Dermis microvascular lymphatic vessel endothelial cell (primary cell): ENCODE measurements around the gene NR3C2. TPM values are rescaled to one million over a fixed set of nuclear protein-coding genes. Genes with fewer than 3 reads are reported as not detected.

ENCODE experiments used
- DNase-seq, 2 donors: peaks; one replicate each; pipeline versions ENCODE4 v3.0.0 to v3.0.0-alpha.2; 2010; ENCODE audit warnings: low read depth in 2 of 2
- total RNA-seq: library from RNA; depleted of rRNA; stranded (reverse); fragments of >200 nt; gene quantifications from 2 replicates; pipeline ENCODE4 v1.2.1, GENCODE V29; 2014

The NR3C2 gene
- 6.0 and 8.5 TPM in 2 replicates for total RNA-seq

- peak; percentile 98 to 100 for DNase-seq
These were observed at the start of gene NR3C2 for GRCh38 chr4:148441986-148442831. TSS of gene NR3C2 (minus strand) at chr4:148442414.

GRCh38 chr4:148487181-148487580 lies 45.0 kb upstream of the NR3C2 start:
- peak in 1 of 2 donors; percentile 7 for DNase-seq

DNA sequence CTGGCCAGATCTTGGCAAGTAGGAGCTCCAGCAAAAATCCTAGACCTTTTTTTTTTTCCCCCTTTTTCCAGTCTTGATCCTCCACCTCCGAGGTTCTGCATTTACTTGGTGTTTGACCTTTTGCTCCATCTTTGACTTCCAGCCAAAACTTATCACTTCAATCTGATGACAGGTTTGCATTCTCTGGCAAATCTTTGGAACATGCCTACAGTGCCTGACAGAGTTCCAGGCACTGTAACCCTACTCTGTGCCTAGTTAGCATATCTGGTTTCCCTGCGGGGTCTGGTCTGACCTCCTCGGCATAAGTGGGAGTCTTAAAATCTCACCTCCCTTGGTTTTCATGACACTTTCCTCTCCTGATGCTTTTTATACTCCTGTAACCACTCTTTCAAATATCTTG lies 39.4 kb upstream of the NR3C2 start:
- no peak for DNase-seq

- no peak for DNase-seq
These were observed 35.1 kb upstream of the NR3C2 start for GRCh38 chr4:148477276-148477675.

- DNase-seq = no peak
These were observed 27.7 kb upstream of the NR3C2 start for GRCh38 chr4:148469938-148470337.

GRCh38 chr4:148454835-148455234 lies 12.6 kb upstream of the NR3C2 start:
- no peak for DNase-seq

GRCh38 chr4:148453833-148454232 lies 11.6 kb upstream of the NR3C2 start:
- no peak for DNase-seq

DNA sequence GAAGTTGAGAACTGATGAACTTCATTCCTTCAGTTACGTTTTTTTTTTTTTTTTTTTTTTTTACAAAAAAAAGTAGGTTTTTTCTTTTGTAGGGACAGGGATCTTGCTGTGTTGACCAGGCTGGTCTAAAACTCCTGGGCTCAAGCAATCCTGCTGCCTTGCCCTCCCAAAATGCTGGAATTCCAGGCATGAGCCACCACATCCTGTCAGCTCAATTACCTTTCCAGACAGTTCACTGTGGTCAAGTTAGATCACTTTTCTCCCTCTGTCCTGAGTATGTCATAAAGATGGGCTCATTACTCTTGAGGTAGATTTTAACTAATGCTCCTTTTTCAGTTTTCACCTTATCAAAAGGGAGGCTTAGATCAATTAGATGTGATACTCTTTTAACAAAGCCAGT lies 10.8 kb upstream of the NR3C2 start:
- no peak for DNase-seq

DNA sequence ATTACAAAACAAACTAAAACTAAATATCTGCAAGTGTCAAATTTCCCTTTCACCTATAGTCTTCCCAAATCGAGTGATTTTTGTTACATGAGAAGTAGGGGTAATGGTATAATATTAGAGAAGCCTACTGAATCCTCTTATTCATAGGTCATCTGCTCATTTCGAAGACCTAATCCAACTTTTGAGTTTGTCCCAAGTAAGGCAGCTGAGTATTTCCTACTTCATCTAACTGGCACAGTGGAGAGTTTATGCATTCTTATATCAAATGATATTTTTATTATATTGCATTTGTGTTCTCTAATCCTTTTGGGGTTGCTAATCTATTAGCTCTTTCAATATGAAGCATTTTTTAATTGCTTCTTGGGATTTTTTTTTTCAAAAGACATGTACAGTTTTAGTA lies 7.7 kb upstream of the NR3C2 start:
- no peak for DNase-seq

DNA sequence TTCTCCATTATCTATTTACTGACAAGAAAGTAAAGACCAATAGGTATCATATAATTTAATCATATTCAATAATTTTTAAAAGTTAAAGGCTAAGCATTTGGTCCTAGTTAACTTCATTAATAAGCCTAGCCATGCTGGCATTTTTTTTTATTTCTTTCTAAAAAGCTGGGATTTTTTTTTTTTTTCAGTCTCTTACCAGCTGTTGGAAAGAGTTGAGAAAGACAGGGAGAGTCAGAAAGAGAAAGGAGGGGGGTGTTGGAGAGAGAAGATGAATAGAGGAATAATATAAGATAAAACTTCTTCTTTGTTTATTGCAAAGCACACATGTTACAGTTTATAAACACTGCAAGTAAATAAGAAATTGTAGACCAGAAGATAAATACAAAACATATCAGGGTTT lies 5.9 kb upstream of the NR3C2 start:
- DNase-seq = no peak

- peak; percentile 17 to 51 for DNase-seq
These were observed 5.5 kb upstream of the NR3C2 start for GRCh38 chr4:148447681-148448080.

DNA sequence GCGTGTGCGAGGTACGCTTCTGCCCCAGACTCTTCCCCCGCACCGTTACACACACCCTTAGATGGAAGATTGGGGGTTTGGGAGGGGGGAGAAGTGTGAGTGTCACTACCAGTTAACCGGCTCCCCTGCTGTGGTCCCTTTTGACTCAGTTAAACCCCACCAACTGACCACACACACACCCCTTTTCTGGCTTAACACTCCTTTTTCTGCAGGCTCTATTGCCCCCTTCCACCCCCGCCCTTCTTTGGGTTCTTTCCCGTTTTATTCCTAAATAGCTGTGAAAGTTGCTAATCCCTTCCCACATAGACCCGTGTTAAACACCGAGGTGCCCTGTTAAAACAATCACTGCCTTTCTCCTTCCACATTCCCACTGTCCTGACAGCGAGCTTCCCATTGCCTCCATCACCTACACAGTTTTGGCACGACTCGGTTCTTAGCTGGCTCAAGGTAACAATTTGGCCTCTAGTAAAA lies 3.7 kb upstream of the NR3C2 start:
- no peak for DNase-seq

- DNase-seq = peak in 1 of 2 donors; percentile 71
These were observed 3.1 kb upstream of the NR3C2 start for GRCh38 chr4:148445071-148445859.

DNA sequence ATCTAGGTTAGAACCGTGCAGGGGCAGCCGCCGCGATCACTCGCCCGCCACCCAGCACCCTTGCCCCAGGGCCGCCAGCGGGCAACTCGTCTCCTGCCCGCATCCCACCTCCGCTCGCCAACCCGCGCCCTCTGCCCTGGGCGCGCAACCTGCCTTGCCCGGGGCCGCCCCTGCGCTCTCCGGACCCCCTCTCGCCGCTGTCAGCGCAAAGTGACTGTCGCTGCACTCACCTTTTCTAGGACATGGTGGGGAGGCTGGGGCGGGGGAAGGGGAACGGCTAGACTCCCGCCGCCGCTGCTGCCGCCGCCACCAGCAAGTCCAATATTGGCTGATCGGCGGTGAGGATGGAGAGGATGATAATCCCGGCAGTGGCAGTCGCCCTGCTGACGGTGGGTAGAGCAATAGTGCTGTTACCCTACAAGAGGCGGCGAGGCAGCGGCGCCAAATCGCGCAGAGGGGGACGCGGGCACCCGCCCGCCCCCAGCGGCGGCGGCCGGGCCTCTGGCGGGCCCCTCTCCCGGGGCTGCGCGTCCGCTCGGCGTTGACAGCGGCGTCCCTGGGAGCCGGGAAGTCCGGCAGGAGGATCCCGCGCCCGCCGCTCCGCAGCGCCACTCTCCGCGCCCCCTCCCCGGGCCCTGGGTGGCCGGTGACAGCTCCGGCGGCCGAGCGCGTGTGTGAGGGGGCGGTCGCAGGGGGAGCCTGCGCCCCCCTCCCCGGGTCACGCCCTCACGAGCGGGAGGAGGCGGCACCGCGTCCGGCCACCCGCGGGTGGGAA lies 2.3 kb upstream of the NR3C2 start:
- peak in 1 of 2 donors; percentile 52 for DNase-seq

GRCh38 chr4:148443512-148444295 lies 1.5 kb upstream of the NR3C2 start:
- DNase-seq = peak in 1 of 2 donors; percentile 33

- peak in 1 of 2 donors; percentile 33 for DNase-seq
These were observed 758 bp upstream of the NR3C2 start for GRCh38 chr4:148442832-148443511.

- peak in 1 of 2 donors; percentile 18 for DNase-seq
These were observed 609 bp downstream of the NR3C2 start for GRCh38 chr4:148441624-148441985.

DNA sequence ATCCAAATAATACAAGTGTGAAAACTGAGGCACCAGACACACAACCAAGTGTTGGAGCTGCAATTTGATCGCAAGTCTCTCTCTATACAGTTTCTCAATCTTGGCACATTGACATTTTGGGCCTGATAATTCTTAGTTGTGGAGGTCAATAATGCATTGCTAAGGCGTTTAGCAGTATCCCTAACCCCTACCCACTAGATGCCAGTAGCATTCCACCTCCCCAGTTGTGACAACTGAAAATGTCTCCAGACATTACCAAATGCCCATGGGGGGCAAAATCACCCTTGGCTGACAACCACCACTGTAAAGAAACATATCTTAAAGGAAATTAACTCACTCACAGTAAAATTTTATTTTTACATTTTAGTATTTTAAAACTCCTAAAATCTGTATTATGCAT lies 4.2 kb downstream of the NR3C2 start:
- no peak for DNase-seq

DNA sequence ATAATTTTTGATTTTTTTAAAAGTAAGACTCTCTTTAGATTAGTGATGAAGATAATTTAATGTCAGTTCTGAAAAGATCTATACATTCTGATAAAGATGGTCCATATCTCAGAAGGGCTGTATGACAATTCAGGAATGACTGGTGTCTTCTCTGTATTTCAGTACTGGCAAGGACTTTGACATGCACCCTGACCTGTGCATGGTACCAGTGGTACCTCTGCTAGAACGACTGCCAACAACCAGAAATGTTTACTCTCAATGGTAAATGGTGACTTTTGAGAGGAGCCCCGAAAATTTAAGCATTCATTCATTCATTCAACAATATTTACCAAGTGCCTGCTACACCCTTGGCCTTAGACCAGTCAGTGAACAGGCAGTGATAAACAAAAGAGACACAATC lies 4.8 kb downstream of the NR3C2 start:
- DNase-seq = no peak

GRCh38 chr4:148436512-148436911 lies 5.7 kb downstream of the NR3C2 start:
- DNase-seq = no peak
